NCI-H82 (cell line): ENCODE measurements around the gene ATXN10.

ENCODE experiments used
- DNase-seq: peaks from one replicate; lab custom pipeline; 2025; lab: John Stamatoyannopoulos, UW

The ATXN10 gene

GRCh38 chr22:45758603-45759002, 87.0 kb downstream of the ATXN10 start:
- no peak for DNase-seq

GRCh38 chr22:45760682-45761081, 89.0 kb downstream of the ATXN10 start:
- no peak for DNase-seq

GRCh38 chr22:45762545-45763235, 91.1 kb downstream of the ATXN10 start:
- DNase-seq: peak; percentile 5

GRCh38 chr22:45763236-45763624, 91.6 kb downstream of the ATXN10 start:
- DNase-seq: no peak

GRCh38 chr22:45768490-45768889, 96.9 kb downstream of the ATXN10 start:
- DNase-seq: peak; percentile 80

- DNase-seq: peak; percentile 6
These were observed 98.1 kb downstream of the ATXN10 start for GRCh38 chr22:45769569-45770210.

DNA sequence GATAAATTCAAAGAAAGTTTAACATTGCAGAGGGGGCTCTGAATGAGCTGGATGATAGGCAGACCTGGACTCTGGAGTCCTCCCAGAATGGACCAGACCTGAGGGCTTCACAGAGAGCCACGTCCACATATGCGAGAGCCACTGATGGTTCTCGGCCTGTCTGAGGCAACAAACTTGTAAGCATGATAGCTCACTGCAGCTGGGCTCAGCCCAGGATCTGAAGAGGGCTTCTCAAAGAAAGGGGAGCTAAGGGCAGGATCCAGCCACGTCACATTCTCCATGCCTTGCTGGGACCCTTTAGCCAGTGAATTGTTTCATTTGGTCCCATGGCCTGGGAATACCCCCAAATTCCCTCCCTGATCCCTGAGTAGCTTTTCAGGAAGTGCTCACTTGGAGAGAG, 98.9 kb downstream of the ATXN10 start:
- DNase-seq: no peak

- no peak for DNase-seq
These were observed 99.4 kb downstream of the ATXN10 start for GRCh38 chr22:45771057-45771456.

- DNase-seq: no peak
These were observed 100.1 kb downstream of the ATXN10 start for GRCh38 chr22:45771711-45772110.

GRCh38 chr22:45772743-45773142, 101.1 kb downstream of the ATXN10 start:
- no peak for DNase-seq

GRCh38 chr22:45774001-45774670, 102.5 kb downstream of the ATXN10 start:
- DNase-seq: no peak

- no peak for DNase-seq
These were observed 103.4 kb downstream of the ATXN10 start for GRCh38 chr22:45775062-45775461.

DNA sequence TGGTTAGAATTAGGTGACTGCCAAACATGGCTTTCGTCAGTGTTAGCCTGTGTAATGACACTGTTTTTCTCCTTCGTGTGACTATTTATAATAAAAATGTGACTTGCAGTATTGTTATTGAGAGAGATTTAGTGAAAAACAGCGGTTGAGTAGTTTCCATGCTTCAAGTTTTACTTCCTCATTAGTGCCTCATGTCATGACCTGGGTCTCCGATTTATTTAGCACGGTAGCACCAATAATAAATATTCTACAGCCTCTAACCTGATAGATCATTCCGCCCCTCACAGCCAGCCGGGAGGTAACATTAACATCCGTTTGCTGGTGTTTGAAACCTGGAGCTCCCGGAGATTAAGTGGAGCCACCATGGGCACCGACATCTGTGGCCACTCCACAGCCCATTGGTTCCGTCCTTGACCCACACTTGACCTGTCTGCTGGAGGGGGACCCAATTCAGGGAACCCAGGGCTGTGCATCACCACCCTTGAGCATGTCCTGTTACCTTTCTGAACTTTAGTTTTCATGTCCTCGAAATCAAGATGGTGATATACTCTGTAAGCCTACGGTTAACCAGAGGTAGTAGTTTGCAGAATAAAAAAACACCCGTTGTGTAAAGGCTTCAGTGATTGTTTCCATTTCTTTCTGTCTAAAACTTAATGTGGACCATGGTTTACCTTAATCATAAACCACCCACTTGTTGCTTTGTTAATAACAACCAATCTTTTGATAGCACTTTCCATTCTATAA, 104.1 kb downstream of the ATXN10 start:
- no peak for DNase-seq

- no peak for DNase-seq
These were observed 104.6 kb downstream of the ATXN10 start for GRCh38 chr22:45776313-45776585.

- peak; percentile 23 for DNase-seq
These were observed 105.6 kb downstream of the ATXN10 start for GRCh38 chr22:45777046-45777851.

DNA sequence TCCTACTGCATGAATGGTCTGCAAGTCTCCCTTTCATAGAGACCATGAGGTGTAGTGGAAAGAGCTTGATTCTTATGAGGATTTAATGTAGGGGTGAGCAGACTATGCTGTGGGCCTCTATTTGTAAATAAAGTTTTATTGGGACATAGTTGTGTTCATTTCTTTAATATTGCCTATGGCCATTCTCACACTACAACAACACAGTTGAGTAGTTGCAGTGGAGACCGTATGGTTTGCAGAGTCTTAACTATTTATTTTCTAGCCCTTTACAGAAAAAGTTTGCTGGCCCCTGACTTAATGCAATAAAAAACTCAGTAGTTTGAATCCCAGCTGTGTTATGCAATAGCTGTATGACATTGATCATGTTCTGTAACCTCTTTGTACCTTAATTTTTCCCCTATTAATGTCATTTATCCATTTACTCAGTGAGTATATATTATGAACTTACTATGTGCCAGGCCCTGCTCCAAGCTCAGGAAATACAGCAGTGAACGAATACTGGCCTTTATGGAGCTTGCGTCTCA, 106.3 kb downstream of the ATXN10 start:
- DNase-seq: no peak

GRCh38 chr22:45781459-45781858, 109.8 kb downstream of the ATXN10 start:
- DNase-seq: no peak

- no peak for DNase-seq
These were observed 110.3 kb downstream of the ATXN10 start for GRCh38 chr22:45781966-45782365.

DNA sequence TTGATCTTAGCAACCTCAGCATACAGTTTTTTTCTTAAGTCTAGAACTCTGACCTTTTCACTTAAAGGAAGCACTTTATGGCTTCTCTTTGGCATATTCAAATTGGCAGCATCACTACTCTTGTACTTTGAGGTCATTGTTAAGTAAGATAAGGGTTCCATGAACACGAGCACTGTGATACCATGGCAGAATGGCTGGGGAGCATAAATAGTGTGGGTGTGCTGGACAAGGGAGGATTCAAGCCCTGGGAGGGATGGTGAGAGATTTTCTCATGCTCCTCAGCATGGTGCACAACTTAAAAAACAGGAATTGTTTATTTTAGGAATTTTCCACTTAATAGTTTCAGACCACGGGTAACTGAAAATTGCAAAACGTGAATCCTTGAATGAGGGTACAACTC, 111.4 kb downstream of the ATXN10 start:
- DNase-seq: no peak

DNA sequence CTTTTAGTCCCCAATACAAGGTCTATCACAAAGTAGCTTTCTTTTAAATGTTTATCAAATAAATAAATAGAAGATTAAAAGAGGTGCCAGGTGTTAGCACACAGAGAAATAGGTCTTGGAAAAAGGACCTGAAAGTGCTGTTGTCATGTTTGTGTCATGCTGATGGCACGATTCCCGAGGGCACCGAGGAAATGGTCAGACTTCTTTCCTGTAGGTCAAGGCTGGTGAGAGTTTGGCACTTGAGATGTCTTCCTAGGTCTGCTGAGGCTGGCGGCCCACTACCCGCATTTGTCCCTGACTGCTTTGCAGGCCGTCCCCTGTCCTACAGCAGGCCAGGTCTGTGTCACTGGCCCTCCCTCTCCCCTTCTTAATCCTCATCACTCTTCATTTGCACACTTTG, 112.1 kb downstream of the ATXN10 start:
- DNase-seq: no peak

- DNase-seq: no peak
These were observed 113.0 kb downstream of the ATXN10 start for GRCh38 chr22:45784357-45785277.
